Loucy (cell line): ENCODE data around the gene ATP11C.

Source experiments
- H2AFZ ChIP-seq: fragments of 200-600 bp; sonication (generic); 2 replicates; pipeline ENCODE4 v1.6.0; 2016; ENCODE audit warnings: antibody characterized with exemption, mild to moderate bottlenecking, low read length, moderate library complexity
- H3F3A ChIP-seq: fragments of 200-600 bp; 2 replicates; pipeline ENCODE4 v1.6.0; 2016; ENCODE audit warnings: antibody characterized with exemption, low read depth, mild to moderate bottlenecking
- H3K27me3 ChIP-seq: fragments of 200-600 bp; sonication (generic); 2 replicates; pipeline ENCODE4 v1.6.1; 2014; ENCODE audit warnings: low read length, mild to moderate bottlenecking; ENCODE audit not compliant: insufficient read depth, poor library complexity, severe bottlenecking
- H3K36me3 ChIP-seq: fragments of 200-600 bp; sonication (generic); 2 replicates; pipeline ENCODE4 v1.6.1; 2016; ENCODE audit warnings: low read length; ENCODE audit not compliant: insufficient read depth
- H3K4me1 ChIP-seq: fragments of 200-600 bp; sonication (generic); 2 replicates; pipeline ENCODE4 v1.5.1; 2014; ENCODE audit warnings: low read length, mild to moderate bottlenecking; ENCODE audit not compliant: insufficient read depth, poor library complexity, severe bottlenecking
- H3K4me2 ChIP-seq: fragments of 200-600 bp; sonication (generic); 2 replicates; pipeline ENCODE4 v1.6.0; 2014; ENCODE audit warnings: antibody characterized with exemption, low read length, low read depth, mild to moderate bottlenecking; ENCODE audit not compliant: poor library complexity, severe bottlenecking
- H3K4me3 ChIP-seq: fragments of 200-600 bp; sonication (generic); 2 replicates; pipeline ENCODE4 v1.5.1; 2014; ENCODE audit warnings: low read length, mild to moderate bottlenecking, mixed read lengths; ENCODE audit not compliant: poor library complexity, severe bottlenecking
- H3K79me2 ChIP-seq: fragments of 200-600 bp; sonication (generic); 2 replicates; pipeline ENCODE4 v1.6.1; 2014; ENCODE audit warnings: low read length; ENCODE audit not compliant: insufficient read depth
- H3K9ac ChIP-seq: fragments of 200-600 bp; sonication (generic); 2 replicates; pipeline ENCODE4 v1.6.0; 2014; ENCODE audit warnings: mild to moderate bottlenecking, low read depth, low read length, moderate library complexity; ENCODE audit not compliant: poor library complexity, severe bottlenecking
- H3K9me2 ChIP-seq: fragments of 200-600 bp; sonication (generic); replicated peaks from 2 replicates; pipeline ENCODE4 v1.6.1; 2016; ENCODE audit warnings: low read depth, low read length, mixed read lengths
- H3K9me3 ChIP-seq: fragments of 200-600 bp; sonication (generic); 2 replicates; pipeline ENCODE4 v1.6.1; 2014; ENCODE audit warnings: mild to moderate bottlenecking, antibody characterized with exemption, low read length, low read depth; ENCODE audit not compliant: insufficient read depth
- H4K20me1 ChIP-seq: fragments of 200-600 bp; sonication (generic); 2 replicates; pipeline ENCODE4 v1.6.0; 2014; ENCODE audit warnings: antibody characterized with exemption, low read length, mild to moderate bottlenecking; ENCODE audit not compliant: insufficient read depth, poor library complexity, severe bottlenecking
- EZH2phosphoT487 ChIP-seq: fragments of 200-600 bp; IDR thresholded peaks from 2 replicates; pipeline ENCODE4 v1.6.1; 2018; ENCODE audit warnings: antibody characterized with exemption, mild to moderate bottlenecking, moderate library complexity, borderline replicate concordance
- TF ChIP-seq, protein P1 (sequence below): fragments of 200-600 bp; sonication (generic); conservative IDR thresholded peaks from 2 replicates; pipeline ENCODE4 v1.5.1; 2014; ENCODE audit warnings: mild to moderate bottlenecking, antibody characterized with exemption, low read length

The ATP11C gene

DNA sequence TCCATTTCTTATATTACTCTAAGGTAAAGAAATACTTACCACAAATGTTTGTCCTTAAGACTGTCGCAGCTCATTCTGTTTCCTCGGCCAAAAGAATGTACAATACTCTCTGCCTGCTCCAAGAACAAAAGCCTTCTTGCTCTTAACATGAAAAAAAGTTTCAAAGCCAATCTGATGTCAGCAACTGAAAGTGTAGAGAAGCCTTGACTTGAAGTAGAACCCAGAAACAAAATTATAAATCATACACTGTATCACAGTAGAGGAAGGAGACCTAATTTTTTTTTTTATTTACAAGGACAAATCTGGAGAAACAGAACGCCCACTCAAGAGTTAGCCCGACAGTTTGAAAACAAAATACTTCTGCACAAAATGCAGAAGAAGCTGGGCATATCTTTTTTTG, 224.8 kb downstream of the ATP11C start, which contains the start of gene MCF2:
Gene MCF2 (minus strand): TSS at position 101 of the 400 bp plus-strand sequence. CDS start 56,423 bp downstream, outside the sequence.
- TF ChIP-seq EZH2phosphoT487, result no peak
- TF ChIP-seq, protein P1, sequence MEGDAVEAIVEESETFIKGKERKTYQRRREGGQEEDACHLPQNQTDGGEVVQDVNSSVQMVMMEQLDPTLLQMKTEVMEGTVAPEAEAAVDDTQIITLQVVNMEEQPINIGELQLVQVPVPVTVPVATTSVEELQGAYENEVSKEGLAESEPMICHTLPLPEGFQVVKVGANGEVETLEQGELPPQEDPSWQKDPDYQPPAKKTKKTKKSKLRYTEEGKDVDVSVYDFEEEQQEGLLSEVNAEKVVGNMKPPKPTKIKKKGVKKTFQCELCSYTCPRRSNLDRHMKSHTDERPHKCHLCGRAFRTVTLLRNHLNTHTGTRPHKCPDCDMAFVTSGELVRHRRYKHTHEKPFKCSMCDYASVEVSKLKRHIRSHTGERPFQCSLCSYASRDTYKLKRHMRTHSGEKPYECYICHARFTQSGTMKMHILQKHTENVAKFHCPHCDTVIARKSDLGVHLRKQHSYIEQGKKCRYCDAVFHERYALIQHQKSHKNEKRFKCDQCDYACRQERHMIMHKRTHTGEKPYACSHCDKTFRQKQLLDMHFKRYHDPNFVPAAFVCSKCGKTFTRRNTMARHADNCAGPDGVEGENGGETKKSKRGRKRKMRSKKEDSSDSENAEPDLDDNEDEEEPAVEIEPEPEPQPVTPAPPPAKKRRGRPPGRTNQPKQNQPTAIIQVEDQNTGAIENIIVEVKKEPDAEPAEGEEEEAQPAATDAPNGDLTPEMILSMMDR, result no peak
- Histone ChIP-seq H3K27me3 (no peaks in the 10 kb centered on the region), H4K20me1 (no peaks in the 10 kb centered on the region), H3K9me2 (no peaks in the 10 kb centered on the region), H3K79me2 (no peaks in the 10 kb centered on the region), H3K4me3 (no peak within 1 kb of the TSS), H3K9me3 (no peaks in the 10 kb centered on the region), H3K36me3 (no peaks in the 10 kb centered on the region), H3F3A (no peaks in the 10 kb centered on the region), H3K4me1 (no peaks in the 10 kb centered on the region), H3K4me2 (no peak within 1 kb of the TSS), H2AFZ (no peak within 1 kb of the TSS), H3K9ac (no peak within 1 kb of the TSS)

DNA sequence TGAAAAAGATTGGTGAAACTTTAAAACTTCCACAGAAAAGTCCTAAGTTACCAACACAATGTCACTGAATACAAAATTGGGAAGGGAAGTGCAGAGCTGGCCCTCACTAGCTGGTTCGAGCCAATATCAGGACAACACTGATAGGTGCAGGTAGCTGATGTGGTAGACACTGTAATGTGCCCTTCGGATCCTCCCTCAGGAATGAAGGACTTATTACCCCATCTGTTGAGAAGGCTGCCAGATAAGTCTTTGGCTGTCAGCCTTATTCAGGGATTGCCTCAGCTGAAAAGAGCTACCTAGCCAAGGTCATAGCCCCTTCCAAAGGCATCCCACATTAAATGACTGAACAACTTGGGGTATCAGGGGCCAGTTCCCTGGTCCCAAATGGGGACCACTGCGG, 230.2 kb downstream of the ATP11C start:
- Histone ChIP-seq H4K20me1 (no peaks in the 10 kb centered on the region), H3K9me2 (no peaks in the 10 kb centered on the region), H3K4me2 (no peak overlapping the region), H3K9me3 (no peaks in the 10 kb centered on the region), H3F3A (no peaks in the 10 kb centered on the region), H2AFZ (no peak overlapping the region), H3K4me3 (no peak overlapping the region), H3K27me3 (no peaks in the 10 kb centered on the region), H3K4me1 (no peaks in the 10 kb centered on the region), H3K79me2 (no peaks in the 10 kb centered on the region), H3K9ac (no peak overlapping the region), H3K36me3 (no peaks in the 10 kb centered on the region)
- TF ChIP-seq, protein P1, result no peak
- no peak for TF ChIP-seq EZH2phosphoT487

DNA sequence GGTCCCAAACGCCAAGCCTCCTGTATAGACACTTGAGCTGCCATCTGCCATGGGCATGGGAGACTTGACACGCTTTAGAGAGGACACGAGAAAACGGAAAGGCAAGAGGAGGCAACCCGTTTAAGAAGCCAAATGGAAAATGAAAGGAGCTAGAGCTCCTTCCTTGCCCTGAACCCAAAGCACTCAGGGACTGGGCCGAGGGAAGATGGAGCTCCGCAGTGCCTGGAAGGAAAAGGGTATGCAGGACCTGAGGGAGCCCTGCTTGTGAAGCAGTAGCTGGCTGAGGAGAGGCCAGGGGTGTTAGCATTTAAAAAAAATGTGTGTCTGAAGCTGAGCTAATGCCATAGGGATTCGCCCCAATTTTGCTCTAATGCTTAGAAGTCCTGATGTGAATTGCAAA, 239.9 kb downstream of the ATP11C start:
- H2AFZ ChIP-seq, result no peak overlapping the region
- no peaks in the 10 kb centered on the region for H3F3A ChIP-seq

More for the DNA sequence above, 239.9 kb downstream of the ATP11C start:
- no peaks in the 10 kb centered on the region for H3K9me3 ChIP-seq
- no peaks in the 10 kb centered on the region for H3K4me1 ChIP-seq
- H3K79me2 ChIP-seq, result no peaks in the 10 kb centered on the region
- H3K9me2 ChIP-seq, result no peaks in the 10 kb centered on the region
- H3K9ac ChIP-seq, result no peak overlapping the region
- H3K4me3 ChIP-seq, result no peak overlapping the region
- H3K4me2 ChIP-seq, result no peak overlapping the region
- no peaks in the 10 kb centered on the region for H3K27me3 ChIP-seq
- H4K20me1 ChIP-seq, result no peaks in the 10 kb centered on the region
- no peaks in the 10 kb centered on the region for H3K36me3 ChIP-seq
- TF ChIP-seq EZH2phosphoT487, result no peak
- TF ChIP-seq, protein P1, result no peak
